Neural cell (in vitro differentiated cells): ENCODE data around the gene PPP2R2D. TPM values are rescaled to one million over a fixed set of nuclear protein-coding genes. Genes with fewer than 3 reads are reported as not detected.

Source experiments
- H2AFZ ChIP-seq: fragments of 200-600, 300-800 bp; sonication (generic), shearing (Covaris generic); 2 replicates; pipeline ENCODE4 v1.6.0; 2014; ENCODE audit warnings: low read depth, mild to moderate bottlenecking, antibody characterized with exemption, low read length, moderate library complexity
- H3F3A ChIP-seq: fragments of 200-600 bp; shearing (Covaris generic); 2 replicates; pipeline ENCODE4 v1.6.1; 2016; ENCODE audit warnings: mild to moderate bottlenecking, moderate library complexity, mixed read lengths, antibody characterized with exemption, low read length; ENCODE audit not compliant: insufficient read depth, poor library complexity, severe bottlenecking
- H3K27ac ChIP-seq: fragments of 200-600, 300-800 bp; sonication (generic), shearing (Covaris generic); 2 replicates; pipeline ENCODE4 v1.5.1; 2014; ENCODE audit warnings: mild to moderate bottlenecking, low read length, moderate library complexity
- H3K27me3 ChIP-seq: fragments of 300-800, 200-600 bp; sonication (generic), shearing (Covaris generic); 2 replicates; pipeline ENCODE4 v1.6.0; 2014; ENCODE audit warnings: mild to moderate bottlenecking, low read depth, low read length, moderate library complexity; ENCODE audit not compliant: insufficient read depth
- H3K36me3 ChIP-seq: fragments of 300-800, 200-600 bp; sonication (generic), shearing (Covaris generic); 2 replicates; pipeline ENCODE4 v1.5.1; 2014; ENCODE audit warnings: mild to moderate bottlenecking, antibody characterized with exemption, low read length, moderate library complexity; ENCODE audit not compliant: insufficient read depth
- H3K4me2 ChIP-seq: fragments of 300-800, 200-600 bp; sonication (generic), shearing (Covaris generic); 2 replicates; pipeline ENCODE4 v1.6.0; 2014; ENCODE audit warnings: mild to moderate bottlenecking, low read length
- H3K4me3 ChIP-seq: fragments of 300-800, 200-600 bp; sonication (generic), shearing (Covaris generic); 2 replicates; pipeline ENCODE4 v1.5.1; 2014; ENCODE audit warnings: mild to moderate bottlenecking, low read length, moderate library complexity
- H3K79me2 ChIP-seq: fragments of 200-600 bp; shearing (Covaris generic); replicated peaks from 2 replicates; pipeline ENCODE4 v1.6.0; 2014; ENCODE audit warnings: mild to moderate bottlenecking, low read length, moderate library complexity; ENCODE audit not compliant: insufficient read depth
- H3K9ac ChIP-seq: fragments of 300-800, 200-600 bp; sonication (generic), shearing (Covaris generic); 2 replicates; pipeline ENCODE4 v1.6.1; 2016; ENCODE audit warnings: mild to moderate bottlenecking, low read length, mixed read lengths
- H3K9me2 ChIP-seq: fragments of 200-600 bp; shearing (Covaris generic); 2 replicates; pipeline ENCODE4 v1.6.1; 2016; ENCODE audit warnings: mild to moderate bottlenecking, low read length, mixed read lengths; ENCODE audit not compliant: insufficient read depth
- H3K9me3 ChIP-seq: fragments of 200-600, 300-800 bp; sonication (generic), shearing (Covaris generic); 2 replicates; pipeline ENCODE4 v1.6.1; 2016; ENCODE audit warnings: mild to moderate bottlenecking, mixed run types, low read length, moderate library complexity, mixed read lengths
- H4K20me1 ChIP-seq: fragments of 200-600 bp; shearing (Covaris generic); 2 replicates; pipeline ENCODE4 v1.6.1; 2016; ENCODE audit warnings: mild to moderate bottlenecking, mixed run types; ENCODE audit not compliant: insufficient read depth
- EP300 ChIP-seq: fragments of 450-650 bp; conservative IDR thresholded peaks from 2 replicates; pipeline ENCODE4 v1.6.1; 2014; ENCODE audit warnings: antibody characterized with exemption, mild to moderate bottlenecking, moderate library complexity; ENCODE audit not compliant: poor library complexity, severe bottlenecking
- MXI1 ChIP-seq: fragments of 450-650 bp; conservative IDR thresholded peaks from 2 replicates; pipeline ENCODE4 v1.6.1; 2014; ENCODE audit warnings: antibody characterized with exemption, mild to moderate bottlenecking; ENCODE audit not compliant: poor library complexity, severe bottlenecking
- POLR2AphosphoS5 ChIP-seq: IDR thresholded peaks from 2 replicates; pipeline ENCODE4 v1.6.1; 2012
- SMC3 ChIP-seq: fragments of 450-650 bp; conservative IDR thresholded peaks from 2 replicates; pipeline ENCODE4 v1.6.1; 2014; ENCODE audit warnings: antibody characterized with exemption, mild to moderate bottlenecking, moderate library complexity; ENCODE audit not compliant: poor library complexity
- TAF1 ChIP-seq: IDR thresholded peaks from 2 replicates; pipeline ENCODE4 v1.6.1; 2012; ENCODE audit warnings: low read depth
- polyA plus RNA-seq: library from polyadenylated mRNA; depleted of rRNA; stranded (reverse); fragments of >200 nt; gene quantifications from 2 replicates; pipeline ENCODE4 v1.2.3, GENCODE V29; 2014
- TF ChIP-seq, protein P1 (sequence below): IDR thresholded peaks from 2 replicates; pipeline ENCODE4 v1.6.1; 2012; ENCODE audit warnings: borderline replicate concordance
- TF ChIP-seq, protein P2 (sequence below): fragments of 450-650 bp; IDR thresholded peaks from 2 replicates; pipeline ENCODE4 v1.5.1; 2014; ENCODE audit warnings: antibody characterized with exemption, mild to moderate bottlenecking, moderate library complexity; ENCODE audit not compliant: poor library complexity, severe bottlenecking

Gene PPP2R2D
- polyA plus RNA-seq, 1 donor from 2014 or later = 71.7 TPM

DNA sequence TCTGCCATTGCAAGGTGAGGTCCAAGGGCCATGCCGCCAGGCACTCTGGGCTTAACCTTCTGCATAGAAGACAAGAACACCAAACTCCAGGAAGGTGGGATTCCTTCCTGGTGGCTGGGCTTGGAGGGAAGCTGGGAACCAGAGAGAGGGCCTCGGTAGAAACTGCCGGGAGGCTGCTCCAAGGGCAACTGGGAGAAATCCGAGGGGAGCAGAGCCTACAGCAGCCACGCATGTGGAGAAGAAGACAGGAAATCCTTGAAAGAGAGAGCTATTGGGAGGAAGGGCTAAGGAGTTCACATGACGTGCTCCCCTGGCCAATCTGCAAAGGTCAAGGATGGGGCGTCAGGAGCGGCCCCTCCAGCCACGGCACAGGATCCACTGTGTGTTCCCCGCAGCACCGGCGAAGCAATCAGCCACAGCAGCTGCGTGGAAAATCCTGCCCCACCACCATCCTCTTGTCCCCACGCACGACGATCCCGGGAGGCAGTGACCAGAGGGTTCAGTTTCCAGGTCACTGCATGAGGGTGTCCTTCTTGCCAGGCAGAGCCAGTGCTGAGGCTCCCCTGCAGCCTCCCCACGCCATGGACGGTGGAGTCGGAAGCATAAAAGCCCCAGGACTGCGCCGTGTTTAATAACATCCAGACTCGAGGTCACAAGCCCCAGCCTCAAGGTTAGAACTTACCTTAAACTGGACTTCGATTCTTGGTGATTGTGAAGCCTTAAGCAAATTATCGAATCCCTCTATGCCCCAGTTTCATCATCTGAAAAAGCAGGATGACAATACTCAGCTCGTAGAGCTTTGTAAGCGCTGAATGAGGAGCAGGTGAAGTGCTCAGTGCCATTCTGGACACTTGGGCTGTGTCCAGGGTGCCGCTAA lies 8.6 kb upstream of the PPP2R2D start:
- no peaks in the 10 kb centered on the region for H3K9me2 ChIP-seq
- no peak overlapping the region for H3K27ac ChIP-seq

DNA sequence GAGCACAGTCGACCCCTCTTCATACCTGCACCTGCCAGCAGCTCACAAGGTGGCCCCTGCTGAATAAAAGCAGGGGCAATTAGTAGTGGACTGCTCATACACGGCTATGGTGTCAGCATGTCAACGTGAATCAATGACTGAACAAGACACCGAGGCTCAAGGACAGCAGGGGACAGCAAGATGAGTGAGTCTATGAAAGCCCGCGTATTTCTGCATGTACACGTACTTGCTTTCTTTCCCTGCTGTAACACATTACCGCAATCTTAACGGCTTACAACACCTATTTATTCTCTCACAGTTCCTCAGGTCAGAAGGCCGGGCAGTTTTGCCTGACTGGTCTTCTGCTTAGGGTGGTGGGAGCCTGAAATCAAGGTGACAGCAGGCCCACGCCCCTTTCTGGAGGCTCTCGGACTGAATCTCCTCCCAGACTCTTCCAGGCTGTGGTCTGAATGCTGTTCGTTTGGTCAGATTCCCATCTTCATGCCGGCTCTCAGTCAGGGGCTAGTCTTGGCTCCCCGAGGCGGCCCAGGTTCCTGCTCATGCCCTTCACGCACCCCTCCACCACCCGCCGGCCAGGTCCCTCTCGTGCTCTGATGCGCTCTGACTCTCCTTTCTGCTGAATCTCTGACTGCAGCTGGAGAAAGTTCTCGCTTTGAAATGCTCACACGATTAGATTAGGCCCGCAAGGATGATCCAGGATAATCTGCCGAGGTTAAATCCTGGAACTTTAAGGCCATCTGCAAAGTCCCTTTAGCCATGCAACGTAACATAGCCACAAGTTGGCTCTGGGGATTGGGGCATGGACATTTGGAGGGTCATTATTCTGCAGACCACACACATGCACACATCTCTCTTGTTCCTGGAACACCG lies 7.8 kb upstream of the PPP2R2D start:
- Histone ChIP-seq H3K9me2 (no peaks in the 10 kb centered on the region), H4K20me1 (no peaks in the 10 kb centered on the region), H3K4me3 (no peak overlapping the region), H3K4me2 (no peak overlapping the region), H2AFZ (no peak overlapping the region), H3K36me3 (no peaks in the 10 kb centered on the region), H3K79me2 (no peaks in the 10 kb centered on the region), H3K9me3 (no peaks in the 10 kb centered on the region), H3K27me3 (no peaks in the 10 kb centered on the region), H3K27ac (peak overlapping the region; percentile 5), H3F3A (no peaks in the 10 kb centered on the region), H3K9ac (no peak overlapping the region)
- TF ChIP-seq TAF1 = no peak
- peak; percentile 66 for TF ChIP-seq POLR2AphosphoS5
- TF ChIP-seq, protein P1, sequence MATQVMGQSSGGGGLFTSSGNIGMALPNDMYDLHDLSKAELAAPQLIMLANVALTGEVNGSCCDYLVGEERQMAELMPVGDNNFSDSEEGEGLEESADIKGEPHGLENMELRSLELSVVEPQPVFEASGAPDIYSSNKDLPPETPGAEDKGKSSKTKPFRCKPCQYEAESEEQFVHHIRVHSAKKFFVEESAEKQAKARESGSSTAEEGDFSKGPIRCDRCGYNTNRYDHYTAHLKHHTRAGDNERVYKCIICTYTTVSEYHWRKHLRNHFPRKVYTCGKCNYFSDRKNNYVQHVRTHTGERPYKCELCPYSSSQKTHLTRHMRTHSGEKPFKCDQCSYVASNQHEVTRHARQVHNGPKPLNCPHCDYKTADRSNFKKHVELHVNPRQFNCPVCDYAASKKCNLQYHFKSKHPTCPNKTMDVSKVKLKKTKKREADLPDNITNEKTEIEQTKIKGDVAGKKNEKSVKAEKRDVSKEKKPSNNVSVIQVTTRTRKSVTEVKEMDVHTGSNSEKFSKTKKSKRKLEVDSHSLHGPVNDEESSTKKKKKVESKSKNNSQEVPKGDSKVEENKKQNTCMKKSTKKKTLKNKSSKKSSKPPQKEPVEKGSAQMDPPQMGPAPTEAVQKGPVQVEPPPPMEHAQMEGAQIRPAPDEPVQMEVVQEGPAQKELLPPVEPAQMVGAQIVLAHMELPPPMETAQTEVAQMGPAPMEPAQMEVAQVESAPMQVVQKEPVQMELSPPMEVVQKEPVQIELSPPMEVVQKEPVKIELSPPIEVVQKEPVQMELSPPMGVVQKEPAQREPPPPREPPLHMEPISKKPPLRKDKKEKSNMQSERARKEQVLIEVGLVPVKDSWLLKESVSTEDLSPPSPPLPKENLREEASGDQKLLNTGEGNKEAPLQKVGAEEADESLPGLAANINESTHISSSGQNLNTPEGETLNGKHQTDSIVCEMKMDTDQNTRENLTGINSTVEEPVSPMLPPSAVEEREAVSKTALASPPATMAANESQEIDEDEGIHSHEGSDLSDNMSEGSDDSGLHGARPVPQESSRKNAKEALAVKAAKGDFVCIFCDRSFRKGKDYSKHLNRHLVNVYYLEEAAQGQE = no peak
- no peak for TF ChIP-seq MXI1
- TF ChIP-seq EP300 = peak; percentile 14
- TF ChIP-seq SMC3 = no peak
- TF ChIP-seq, protein P2, sequence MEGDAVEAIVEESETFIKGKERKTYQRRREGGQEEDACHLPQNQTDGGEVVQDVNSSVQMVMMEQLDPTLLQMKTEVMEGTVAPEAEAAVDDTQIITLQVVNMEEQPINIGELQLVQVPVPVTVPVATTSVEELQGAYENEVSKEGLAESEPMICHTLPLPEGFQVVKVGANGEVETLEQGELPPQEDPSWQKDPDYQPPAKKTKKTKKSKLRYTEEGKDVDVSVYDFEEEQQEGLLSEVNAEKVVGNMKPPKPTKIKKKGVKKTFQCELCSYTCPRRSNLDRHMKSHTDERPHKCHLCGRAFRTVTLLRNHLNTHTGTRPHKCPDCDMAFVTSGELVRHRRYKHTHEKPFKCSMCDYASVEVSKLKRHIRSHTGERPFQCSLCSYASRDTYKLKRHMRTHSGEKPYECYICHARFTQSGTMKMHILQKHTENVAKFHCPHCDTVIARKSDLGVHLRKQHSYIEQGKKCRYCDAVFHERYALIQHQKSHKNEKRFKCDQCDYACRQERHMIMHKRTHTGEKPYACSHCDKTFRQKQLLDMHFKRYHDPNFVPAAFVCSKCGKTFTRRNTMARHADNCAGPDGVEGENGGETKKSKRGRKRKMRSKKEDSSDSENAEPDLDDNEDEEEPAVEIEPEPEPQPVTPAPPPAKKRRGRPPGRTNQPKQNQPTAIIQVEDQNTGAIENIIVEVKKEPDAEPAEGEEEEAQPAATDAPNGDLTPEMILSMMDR = no peak

More for the DNA sequence above, 8.6 kb upstream of the PPP2R2D start:
- Histone ChIP-seq H3K4me3 (no peak overlapping the region), H3K36me3 (no peaks in the 10 kb centered on the region), H4K20me1 (no peaks in the 10 kb centered on the region), H2AFZ (no peak overlapping the region), H3K9ac (no peak overlapping the region), H3K9me3 (no peaks in the 10 kb centered on the region), H3K4me2 (no peak overlapping the region), H3K79me2 (no peaks in the 10 kb centered on the region), H3F3A (no peaks in the 10 kb centered on the region), H3K27me3 (no peaks in the 10 kb centered on the region)
- TF ChIP-seq TAF1 (no peak), POLR2AphosphoS5 (no peak)
